Smooth muscle cell (in vitro differentiated cells): Measurements from ENCODE around the gene SAMD4A. TPM values are rescaled to one million over a fixed set of nuclear protein-coding genes. Genes with fewer than 3 reads are reported as not detected.

Source experiments
- DNase-seq: peaks from one replicate; lab custom pipeline; 2025; ENCODE audit not compliant: unreplicated experiment; lab: John Stamatoyannopoulos, UW
- H2AFZ ChIP-seq: fragments of 200-600 bp; sonication (generic); 2 replicates; pipeline ENCODE4 v1.6.0; 2016; ENCODE audit warnings: antibody characterized with exemption, low read depth, mild to moderate bottlenecking
- H3F3A ChIP-seq: fragments of 200-600 bp; sonication (generic); 2 replicates; pipeline ENCODE4 v1.6.0; 2017; ENCODE audit warnings: antibody characterized with exemption, low read depth
- H3K27ac ChIP-seq: fragments of 200-600 bp; sonication (generic); 2 replicates; pipeline ENCODE4 v1.5.1; 2016; ENCODE audit warnings: low read depth, mild to moderate bottlenecking
- H3K27me3 ChIP-seq: fragments of 200-600 bp; sonication (generic); 2 replicates; pipeline ENCODE4 v1.6.1; 2016; ENCODE audit warnings: low read depth, mild to moderate bottlenecking
- H3K36me3 ChIP-seq: fragments of 200-600 bp; sonication (generic); 2 replicates; pipeline ENCODE4 v1.5.1; 2016; ENCODE audit warnings: low read depth
- H3K4me1 ChIP-seq: fragments of 200-600 bp; sonication (generic); 2 replicates; pipeline ENCODE4 v1.5.1; 2016; ENCODE audit warnings: low read depth
- H3K4me2 ChIP-seq: fragments of 200-600 bp; sonication (generic); 2 replicates; pipeline ENCODE4 v1.6.0; 2016; ENCODE audit warnings: mild to moderate bottlenecking
- H3K4me3 ChIP-seq: fragments of 200-600 bp; sonication (generic); 2 replicates; pipeline ENCODE4 v1.5.1; 2016; ENCODE audit warnings: mild to moderate bottlenecking
- H3K79me2 ChIP-seq: fragments of 200-600 bp; sonication (generic); 2 replicates; pipeline ENCODE4 v1.6.0; 2016; ENCODE audit warnings: low read depth, mild to moderate bottlenecking
- H3K9ac ChIP-seq: fragments of 200-600 bp; sonication (generic); 2 replicates; pipeline ENCODE4 v1.6.0; 2016; ENCODE audit warnings: low read depth
- H3K9me3 ChIP-seq: fragments of 200-600 bp; sonication (generic); replicated peaks from 2 replicates; pipeline ENCODE4 v1.5.1; 2016; ENCODE audit warnings: low read depth
- H4K20me1 ChIP-seq: fragments of 200-600 bp; sonication (generic); 2 replicates; pipeline ENCODE4 v1.6.0; 2016; ENCODE audit warnings: low read depth
- WGBS: methylation state at CpG from one replicate; pipeline ENCODE4 v1.1.7; 2016; ENCODE audit warnings: low lambda C conversion rate; 5-methylcytosine and 5-hydroxymethylcytosine counted together
- polyA plus RNA-seq: library from polyadenylated mRNA; unstranded; fragments of >200 nt; fragmentation: Nextera tagmentation; extraction: Ambion mirVana; gene quantifications from 2 replicates; pipeline ENCODE4 v1.2.1, GENCODE V29; 2016
- total RNA-seq: library from RNA; depleted of rRNA; stranded (reverse); fragments of >200 nt; gene quantifications from 2 replicates; pipeline ENCODE4 v1.2.3, GENCODE V29; 2014
- TF ChIP-seq, protein P1 (sequence below): fragments of 200-600 bp; sonication (generic); IDR thresholded peaks from 2 replicates; pipeline ENCODE4 v1.5.1; 2017; ENCODE audit warnings: borderline replicate concordance, mild to moderate bottlenecking, antibody characterized with exemption; ENCODE audit not compliant: insufficient read depth, poor library complexity, severe bottlenecking

The SAMD4A gene
- total and polyA plus RNA-seq, 2 experiments from 2014 or later = 9.2 to 36.7 TPM

DNA sequence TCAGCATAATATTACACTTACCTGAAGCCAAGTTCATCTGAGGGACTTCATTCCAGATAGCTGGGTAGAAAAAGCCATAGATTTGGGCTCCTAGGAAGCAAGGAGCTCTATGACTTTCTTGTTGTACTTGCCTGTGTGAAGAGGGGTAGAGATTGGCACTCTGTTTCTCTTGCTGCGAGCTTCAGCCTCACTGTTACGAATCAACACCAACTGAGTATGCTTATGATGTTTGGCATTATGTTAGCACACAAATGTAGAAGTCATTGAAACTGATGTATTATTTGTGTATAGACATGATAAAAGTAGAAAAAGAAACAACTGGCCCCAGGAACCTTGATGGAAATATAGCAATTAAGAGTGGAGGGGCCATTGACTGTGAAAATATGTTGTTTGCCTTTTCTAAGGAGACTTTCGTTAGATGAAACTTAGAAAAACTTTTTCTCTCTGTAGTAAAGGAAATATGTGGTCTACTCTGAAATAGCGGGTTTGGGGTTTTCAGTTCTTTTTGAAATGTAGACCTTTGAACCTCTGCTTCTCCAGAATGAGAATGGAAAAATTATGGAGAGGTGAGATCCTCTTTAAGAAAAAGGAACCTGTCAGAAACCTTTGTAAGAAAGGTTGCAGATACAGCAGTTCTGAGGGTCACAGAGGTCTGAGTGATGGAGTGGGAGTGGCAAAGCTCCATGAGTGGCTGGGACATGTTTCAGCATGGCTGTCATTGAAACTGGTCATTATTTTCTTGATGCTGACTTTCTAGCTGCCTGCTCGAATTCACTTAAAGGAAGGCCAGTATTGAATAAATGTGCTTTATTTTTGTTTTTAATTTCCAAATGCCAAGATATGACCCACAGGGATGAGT is 175.8 kb downstream of the SAMD4A start:
- Histone ChIP-seq H3K4me1 (no peaks in the 10 kb centered on the region), H3F3A (no peaks in the 10 kb centered on the region), H3K79me2 (peaks cover 9% of the 10 kb centered on the region), H3K27me3 (no peaks in the 10 kb centered on the region), H3K4me3 (no peak overlapping the region), H3K36me3 (no peaks in the 10 kb centered on the region), H3K4me2 (no peak overlapping the region), H3K9ac (no peak overlapping the region), H3K27ac (no peak overlapping the region), H4K20me1 (peaks cover 97% of the 10 kb centered on the region), H3K9me3 (no peaks in the 10 kb centered on the region), H2AFZ (no peak overlapping the region)
- TF ChIP-seq, protein P1, sequence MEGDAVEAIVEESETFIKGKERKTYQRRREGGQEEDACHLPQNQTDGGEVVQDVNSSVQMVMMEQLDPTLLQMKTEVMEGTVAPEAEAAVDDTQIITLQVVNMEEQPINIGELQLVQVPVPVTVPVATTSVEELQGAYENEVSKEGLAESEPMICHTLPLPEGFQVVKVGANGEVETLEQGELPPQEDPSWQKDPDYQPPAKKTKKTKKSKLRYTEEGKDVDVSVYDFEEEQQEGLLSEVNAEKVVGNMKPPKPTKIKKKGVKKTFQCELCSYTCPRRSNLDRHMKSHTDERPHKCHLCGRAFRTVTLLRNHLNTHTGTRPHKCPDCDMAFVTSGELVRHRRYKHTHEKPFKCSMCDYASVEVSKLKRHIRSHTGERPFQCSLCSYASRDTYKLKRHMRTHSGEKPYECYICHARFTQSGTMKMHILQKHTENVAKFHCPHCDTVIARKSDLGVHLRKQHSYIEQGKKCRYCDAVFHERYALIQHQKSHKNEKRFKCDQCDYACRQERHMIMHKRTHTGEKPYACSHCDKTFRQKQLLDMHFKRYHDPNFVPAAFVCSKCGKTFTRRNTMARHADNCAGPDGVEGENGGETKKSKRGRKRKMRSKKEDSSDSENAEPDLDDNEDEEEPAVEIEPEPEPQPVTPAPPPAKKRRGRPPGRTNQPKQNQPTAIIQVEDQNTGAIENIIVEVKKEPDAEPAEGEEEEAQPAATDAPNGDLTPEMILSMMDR = no peak
- DNase-seq = no peak
- 90% methylated on average over 5 of the region's 5 CpGs for WGBS

DNA sequence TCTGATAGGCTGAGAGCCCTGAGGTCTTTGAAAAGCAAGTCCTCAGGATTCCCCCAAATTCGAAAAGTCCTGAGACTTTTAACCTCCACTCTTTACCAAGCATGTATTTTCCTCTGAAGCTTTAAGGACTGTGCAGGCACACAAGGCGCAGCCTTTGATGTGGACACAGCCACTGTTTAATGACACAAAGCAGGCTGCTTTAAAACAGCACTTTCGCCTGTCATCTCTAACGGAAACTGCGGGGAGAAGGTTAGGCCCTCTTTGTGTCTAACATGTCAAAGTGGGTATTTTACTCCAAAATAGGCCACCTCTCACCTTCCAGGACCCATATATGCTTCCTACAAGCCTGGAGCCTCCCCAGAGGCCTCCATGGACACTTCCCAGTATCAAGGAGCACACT is 176.5 kb downstream of the SAMD4A start:
- TF ChIP-seq, protein P1 = no peak
- Histone ChIP-seq H3K4me3 (no peak overlapping the region), H3K4me1 (no peaks in the 10 kb centered on the region), H3K4me2 (no peak overlapping the region), H3K27ac (no peak overlapping the region), H3F3A (no peaks in the 10 kb centered on the region), H3K36me3 (no peaks in the 10 kb centered on the region), H2AFZ (no peak overlapping the region), H3K9ac (no peak overlapping the region), H3K27me3 (no peaks in the 10 kb centered on the region), H4K20me1 (peaks cover 97% of the 10 kb centered on the region), H3K79me2 (peaks cover 9% of the 10 kb centered on the region), H3K9me3 (no peaks in the 10 kb centered on the region)
- DNase-seq = no peak
- WGBS = 54% methylated on average over 5 of the region's 5 CpGs

DNA sequence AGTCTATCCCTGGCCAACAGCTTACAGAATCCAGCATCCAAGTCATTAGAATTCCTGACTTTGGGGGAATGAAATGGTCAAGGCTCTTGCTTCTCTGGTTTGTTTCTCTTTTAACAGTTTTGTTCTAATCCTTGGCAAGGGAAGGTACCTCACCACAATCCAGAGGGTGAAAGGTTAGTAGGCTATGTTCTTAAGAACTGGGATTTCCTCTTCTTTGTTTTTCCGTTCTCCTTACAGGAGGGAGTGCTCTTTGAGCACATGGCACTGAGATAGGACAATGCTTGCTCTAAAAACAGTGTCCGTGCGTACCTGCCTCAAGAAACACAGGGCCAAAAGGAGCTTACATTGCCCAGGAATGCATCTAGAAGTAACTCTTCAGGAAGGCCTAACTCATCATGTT is 179.1 kb downstream of the SAMD4A start:
- Histone ChIP-seq H3K27ac (no peak overlapping the region), H3K4me3 (no peak overlapping the region), H2AFZ (no peak overlapping the region), H3K36me3 (no peaks in the 10 kb centered on the region), H3K27me3 (no peaks in the 10 kb centered on the region), H3K4me1 (no peaks in the 10 kb centered on the region), H3F3A (no peaks in the 10 kb centered on the region), H3K4me2 (no peak overlapping the region), H3K79me2 (no peaks in the 10 kb centered on the region), H3K9me3 (no peaks in the 10 kb centered on the region), H4K20me1 (peaks cover 85% of the 10 kb centered on the region), H3K9ac (no peak overlapping the region)
- no peak for DNase-seq
- WGBS = 94% methylated on average over 3 of the region's 3 CpGs
- TF ChIP-seq, protein P1 = no peak

DNA sequence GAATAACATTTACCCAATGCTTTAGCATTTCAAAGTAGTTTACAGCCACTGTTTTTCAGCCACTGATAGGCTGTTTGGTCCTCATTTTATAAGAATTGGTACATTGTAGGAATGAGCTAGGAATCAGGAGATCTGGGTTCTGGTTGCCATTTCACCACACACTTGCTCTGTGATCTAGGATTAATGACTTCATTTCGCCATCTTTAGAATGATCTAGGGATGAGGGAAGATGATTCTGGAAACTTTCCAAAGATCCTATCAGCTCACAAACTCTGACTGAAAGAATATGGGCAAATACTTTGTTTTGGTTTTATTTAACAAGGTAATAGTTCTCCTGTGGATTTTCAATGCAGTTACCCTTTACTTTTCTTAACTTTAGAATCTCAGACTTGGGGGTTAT is 180.7 kb downstream of the SAMD4A start:
- no peaks in the 10 kb centered on the region for H3F3A ChIP-seq
- no peaks in the 10 kb centered on the region for H3K79me2 ChIP-seq
- TF ChIP-seq, protein P1 = no peak
- no peak for DNase-seq
- H3K27me3 ChIP-seq = no peaks in the 10 kb centered on the region
- H3K36me3 ChIP-seq = peaks cover 5% of the 10 kb centered on the region
- no peaks in the 10 kb centered on the region for H3K4me1 ChIP-seq
- no peaks in the 10 kb centered on the region for H3K9me3 ChIP-seq
- WGBS = 93% methylated on average over 1 of the region's 1 CpG
- no peak overlapping the region for H2AFZ ChIP-seq
- H4K20me1 ChIP-seq = peaks cover 78% of the 10 kb centered on the region
- H3K27ac ChIP-seq = no peak overlapping the region
- no peak overlapping the region for H3K4me3 ChIP-seq
- H3K9ac ChIP-seq = no peak overlapping the region
- no peak overlapping the region for H3K4me2 ChIP-seq
